ENCODE results near the gene USHBP1.

DNA sequence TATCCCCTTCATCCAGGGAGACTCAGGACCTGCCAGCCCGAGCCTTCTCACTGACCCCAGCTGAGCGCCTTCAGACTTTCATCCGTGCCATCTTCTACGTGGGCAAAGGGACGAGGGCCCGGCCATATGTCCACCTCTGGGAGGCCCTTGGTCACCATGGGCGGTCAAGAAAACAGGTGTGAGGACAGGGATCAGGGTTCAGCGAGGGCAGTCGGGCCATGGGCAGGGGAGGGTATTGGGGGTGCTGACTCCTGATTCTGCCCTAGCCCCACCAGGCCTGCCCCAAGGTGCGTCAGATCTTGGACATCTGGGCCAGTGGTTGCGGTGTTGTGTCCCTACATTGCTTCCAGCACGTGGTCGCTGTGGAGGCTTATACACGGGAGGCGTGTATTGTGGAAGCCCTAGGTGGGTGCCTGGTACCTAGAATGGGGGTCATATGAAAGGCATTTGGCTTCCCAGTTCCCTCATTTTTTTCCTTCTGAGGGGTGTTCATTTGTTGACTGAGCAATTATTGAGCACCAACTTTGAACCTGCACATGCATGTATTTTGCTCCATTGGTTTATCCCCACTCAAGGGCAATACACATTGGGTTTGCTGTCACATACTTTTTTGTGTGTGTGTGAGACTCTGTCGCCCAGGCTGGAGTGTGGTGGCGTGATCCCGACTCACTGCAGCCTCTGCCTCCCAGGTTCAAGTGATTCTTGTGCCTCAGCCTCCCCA lies 21.0 kb upstream of the USHBP1 start:
- TF ChIP-seq CTCF (IDR thresholded peaks at IDR 0.05) (no peak), POLR2A (IDR thresholded peaks at IDR 0.05) (no peak)

All from thyroid gland (tissue), 4 donors.